GM12878 (cell line): ENCODE measurements around the gene IL32. TPM values are rescaled to one million over a fixed set of nuclear protein-coding genes. Genes with fewer than 3 reads are reported as not detected.
A peak's percentile ranks its signal among the peaks of the same experiment; 100 is the strongest.

Experiments used
- ATAC-seq: fragments of 200-7000 bp; cut with Tn5 transposase; 3 replicates; pipeline ENCODE4 v1.9.1; 2020; ENCODE audit warnings: mild to moderate bottlenecking, moderate library complexity
- BruUV-seq: library from RNA; stranded (reverse); fragments of 400-500 nt; replicated peaks from 2 replicates; lab custom pipeline; 2021; lab: Mats Ljungman, UMichigan
- CTCF ChIA-PET: fragments of 300-600 bp; sonication (Branson Sonifier 250); formaldehyde crosslinking; extraction: SDS; loops from one replicate; lab custom pipeline; 2021; ENCODE audit warnings: inconsistent platforms; lab: Yijun Ruan, JAX
- POLR2A ChIA-PET: fragments of 350-600 bp; formaldehyde crosslinking; extraction: SDS; loops from one replicate; lab custom pipeline; 2021; ENCODE audit warnings: inconsistent platforms; lab: Charles Lee
- RAD21 ChIA-PET: fragments of 300-600 bp; sonication (Branson Sonifier 250); formaldehyde crosslinking; loops from one replicate; lab custom pipeline; 2023; ENCODE audit warnings: antibody characterized with exemption; ENCODE audit not compliant: unreplicated experiment; lab: Charles Lee
- SMC1A ChIA-PET: fragments of 300-600 bp; sonication (Branson Sonifier 250); formaldehyde crosslinking; loops from one replicate; lab custom pipeline; 2023; ENCODE audit not compliant: unreplicated experiment, uncharacterized antibody; lab: Charles Lee
- DNase-seq: peaks from one replicate; pipeline ENCODE4 v3.0.0-alpha.2; 2011; ENCODE audit warnings: low read depth, low spot score
- FAIRE-seq: peaks from 3 replicates; lab custom pipeline; 2011; peaks lifted over from hg19 to GRCh38; lab: Jason Lieb, UNC
- H2AFZ ChIP-seq: 2 replicates; pipeline ENCODE4 v1.6.0; 2011; ENCODE audit warnings: low read depth, low read length, control low read depth; ENCODE audit not compliant: control insufficient read depth
- H3K27ac ChIP-seq: 2 replicates; pipeline ENCODE4 v1.5.1; 2011; ENCODE audit warnings: control low read depth; ENCODE audit not compliant: control insufficient read depth, insufficient read depth
- H3K27me3 ChIP-seq, 2 experiments: replicated peaks in 1 of 2; 2 replicates each; pipeline versions ENCODE4 v1.6.0 to v1.6.1; 2011; ENCODE audit warnings: low read length in 1 of 2; ENCODE audit not compliant: control insufficient read depth in 2 of 2, insufficient read depth in 2 of 2
- H3K36me3 ChIP-seq, 2 experiments: 2 replicates each; pipeline ENCODE4 v1.5.1; 2011; ENCODE audit warnings: low read length in 1 of 2; ENCODE audit not compliant: control insufficient read depth in 2 of 2, insufficient read depth in 2 of 2
- H3K4me1 ChIP-seq: 2 replicates; pipeline ENCODE4 v1.6.1; 2011; ENCODE audit warnings: mild to moderate bottlenecking, low read length, moderate library complexity, mixed read lengths; ENCODE audit not compliant: control insufficient read depth, insufficient read depth
- H3K4me2 ChIP-seq: 2 replicates; pipeline ENCODE4 v1.6.0; 2011; ENCODE audit warnings: control low read depth; ENCODE audit not compliant: control insufficient read depth, insufficient read depth
- H3K4me3 ChIP-seq: fragments of 200-600 bp; sonication (generic); 2 replicates; pipeline ENCODE4 v1.5.1; 2016
- H3K79me2 ChIP-seq: 2 replicates; pipeline ENCODE4 v1.6.0; 2011; ENCODE audit warnings: low read length; ENCODE audit not compliant: control insufficient read depth, insufficient read depth
- H3K9ac ChIP-seq: 2 replicates; pipeline ENCODE4 v1.8.0; 2011; ENCODE audit warnings: low read length, control low read depth, mixed read lengths; ENCODE audit not compliant: control insufficient read depth, insufficient read depth
- H3K9me3 ChIP-seq: replicated peaks from 3 replicates; pipeline ENCODE4 v1.5.1; 2011; ENCODE audit warnings: mild to moderate bottlenecking, low read length; ENCODE audit not compliant: control insufficient read depth, insufficient read depth
- H4K20me1 ChIP-seq: 2 replicates; pipeline ENCODE4 v1.6.0; 2011; ENCODE audit not compliant: control insufficient read depth, insufficient read depth
- CBFB ChIP-seq: IDR thresholded peaks from 2 replicates; pipeline ENCODE4 v1.6.1; 2016; ENCODE audit warnings: antibody characterized with exemption, low read depth
- CBX5 ChIP-seq: sonication (generic); IDR thresholded peaks from 2 replicates; pipeline ENCODE4 v1.6.1; 2016; ENCODE audit warnings: low read depth, moderate library complexity, mild to moderate bottlenecking, inconsistent platforms
- HDGF ChIP-seq: fragments of 450-650 bp; IDR thresholded peaks from 2 replicates; pipeline ENCODE4 v1.6.1; 2016; ENCODE audit warnings: antibody characterized with exemption
- LARP7 ChIP-seq: fragments of 450-650 bp; IDR thresholded peaks from 2 replicates; pipeline ENCODE4 v1.6.1; 2017; ENCODE audit warnings: mild to moderate bottlenecking
- SREBF2 ChIP-seq: IDR thresholded peaks from 2 replicates; pipeline ENCODE4 v1.6.1; 2012; ENCODE audit warnings: mild to moderate bottlenecking, low read length
- STAT3 ChIP-seq: IDR thresholded peaks from 2 replicates; pipeline ENCODE4 v1.6.1; 2011; ENCODE audit warnings: low read depth, low read length, improper control_type of control experiment
- WGBS: methylation state at CpG from one replicate; pipeline ENCODE4 v1.1.6; 2016; ENCODE audit warnings: low lambda C conversion rate; ENCODE audit not compliant: insufficient replicate concordance, insufficient coverage; ENCODE audit errors: missing lambda C conversion rate; 5-methylcytosine and 5-hydroxymethylcytosine counted together
- in situ Hi-C: fragments of 300-500 bp; cut with MboI; formaldehyde crosslinking; loops from 9 replicates; pipeline ENCODE4 v1.14.3; 2018; ENCODE audit warnings: mixed read lengths
- intact Hi-C: fragments of 100-400 bp; cut with micrococcal nuclease; formaldehyde crosslinking; loops from one replicate; pipeline ENCODE4 v1.14.2; 2022; ENCODE audit not compliant: unreplicated experiment
- polyA plus RNA-seq, 11 experiments: library from polyadenylated mRNA; depleted of rRNA in 4 of 11; unstranded in 6 of 11; stranded (reverse) in 5 of 11; fragments of >200 nt; fragmentation: Nextera tagmentation in 4 of 11; fragmentation: Illumina TruSeq in 1 of 11; extraction: Ambion mirVana in 4 of 11; extraction: Trizol in 1 of 11; gene quantifications; 1 replicate in 1 of 11; 2 replicates in 10 of 11; pipeline versions ENCODE4 v1.2.1 to v1.2.3, GENCODE V29; 2011 to 2016; ENCODE audit warnings: inconsistent platforms in 2 of 11, missing spikeins in 2 of 11, low read depth in 1 of 11
- total RNA-seq, 4 experiments: library from RNA; depleted of rRNA in 3 of 4; stranded (reverse); fragments of >200 nt in 3 of 4; fragmentation: Illumina TruSeq in 1 of 4; extraction: Trizol in 1 of 4; gene quantifications; 2 replicates each; pipeline versions ENCODE4 v1.2.1 to v1.2.3, GENCODE V29; 2013 to 2021
- TF ChIP-seq, protein P1 (sequence below): IDR thresholded peaks from 2 replicates; pipeline ENCODE4 v1.6.1; 2012; ENCODE audit warnings: low read length, inconsistent platforms
- TF ChIP-seq, protein P2 (sequence below): fragments of 450-650 bp; IDR thresholded peaks from 2 replicates; pipeline ENCODE4 v1.6.1; 2016; ENCODE audit warnings: mild to moderate bottlenecking, moderate library complexity, borderline replicate concordance
- TF ChIP-seq, protein P3 (sequence below): fragments of 450-650 bp; IDR thresholded peaks from 2 replicates; pipeline ENCODE4 v1.6.1; 2016; ENCODE audit warnings: mild to moderate bottlenecking
- TF ChIP-seq, protein P4 (sequence below): fragments of 150-350 bp; IDR thresholded peaks from 2 replicates; pipeline ENCODE4 v1.6.1; 2016; ENCODE audit warnings: low read depth, low read length

IL32 gene
- total and polyA plus RNA-seq, 10 of the 15 experiments (the other 5 are each of a cell fraction or from before 2014, with no cell fraction given) = 27.0 to 122 (median 55.8) TPM

DNA sequence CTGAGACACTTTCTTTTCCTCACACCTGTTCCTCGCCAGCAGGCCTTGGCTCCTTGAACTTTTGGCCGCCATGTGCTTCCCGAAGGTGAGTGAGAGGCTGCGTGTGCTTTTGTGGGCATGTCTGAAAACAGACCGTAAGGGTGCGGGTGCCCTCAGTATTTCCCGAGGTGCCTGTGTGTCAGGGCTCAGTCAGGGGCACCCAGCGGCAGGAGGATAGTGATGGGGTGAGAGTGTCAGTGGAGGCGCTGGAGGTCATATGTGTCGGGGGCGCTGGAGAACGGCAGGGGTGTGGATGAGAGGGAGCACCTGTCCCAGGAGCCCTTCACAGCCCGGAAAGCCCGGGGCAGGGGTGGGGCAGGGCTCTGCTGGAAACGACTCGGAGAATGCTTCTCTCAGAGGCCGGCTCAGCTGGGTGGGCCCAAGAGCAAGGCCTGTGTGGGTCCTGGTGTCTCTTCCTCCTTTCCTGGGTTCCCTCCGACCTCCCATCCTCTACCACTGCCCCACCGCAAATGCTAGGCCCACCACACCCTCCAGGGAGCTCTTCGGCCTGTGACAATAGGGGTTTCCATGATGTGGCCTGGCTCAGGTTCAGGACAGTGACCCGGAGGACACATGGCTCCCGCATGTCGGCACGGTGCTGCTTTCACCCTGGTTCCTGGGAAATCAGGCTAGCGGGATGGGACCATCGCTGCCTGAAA is 451 bp downstream of the IL32 start:
- in situ Hi-C loops = no loop called here
- POLR2A ChIA-PET = interaction anchor here (1.1 to 2.7 kb wide), 3 partner anchors 10 to 73 kb away, joined by 4 to 38 read pairs (median 8); partner anchors contain the start of gene ZNF213
- Histone ChIP-seq H3K9me3 (no peaks in the 10 kb centered on the region; the same call in 2 of the 3 replicates), H3K36me3 (no peaks in the 10 kb centered on the region; a peak in 2 of 4 replicates), H3K79me2 (peaks cover 25% of the 10 kb centered on the region), H3K4me3 (peak overlapping the region; percentile 62), H4K20me1 (no peaks in the 10 kb centered on the region), H3K27me3 (no peaks in the 10 kb centered on the region), H3K9ac (peak overlapping the region; percentile 75), H3K27ac (peak overlapping the region; percentile 86), H3K4me1 (peaks cover 19% of the 10 kb centered on the region), H2AFZ (peak overlapping the region; percentile 77), H3K4me2 (peak overlapping the region; percentile 89)
- no TSS peak for BruUV-seq
- DNase-seq = no peak
- RAD21 ChIA-PET = interaction anchor here (1.2 to 3.9 kb wide), 6 partner anchors 10 to 93 kb away, joined by 3 to 23 read pairs (median 6); partner anchors contain the start of gene ZSCAN10
- 88% methylated on average over 26 of the region's 26 CpGs for WGBS
- FAIRE-seq = no peak
- SMC1A ChIA-PET = interaction anchor here (1.0 to 6.1 kb wide), 6 partner anchors 10 to 63 kb away, joined by 3 to 52 read pairs (median 6); no protein-coding TSS in a partner anchor
- intact Hi-C loops = no loop called here
- peak; percentile 7 for ATAC-seq
- CTCF ChIA-PET = interaction anchor here (0.5 to 9.5 kb wide), 9 partner anchors 11 to 200 kb away, joined by 3 to 174 read pairs (median 5); no protein-coding TSS in a partner anchor
- TF ChIP-seq, protein P1, sequence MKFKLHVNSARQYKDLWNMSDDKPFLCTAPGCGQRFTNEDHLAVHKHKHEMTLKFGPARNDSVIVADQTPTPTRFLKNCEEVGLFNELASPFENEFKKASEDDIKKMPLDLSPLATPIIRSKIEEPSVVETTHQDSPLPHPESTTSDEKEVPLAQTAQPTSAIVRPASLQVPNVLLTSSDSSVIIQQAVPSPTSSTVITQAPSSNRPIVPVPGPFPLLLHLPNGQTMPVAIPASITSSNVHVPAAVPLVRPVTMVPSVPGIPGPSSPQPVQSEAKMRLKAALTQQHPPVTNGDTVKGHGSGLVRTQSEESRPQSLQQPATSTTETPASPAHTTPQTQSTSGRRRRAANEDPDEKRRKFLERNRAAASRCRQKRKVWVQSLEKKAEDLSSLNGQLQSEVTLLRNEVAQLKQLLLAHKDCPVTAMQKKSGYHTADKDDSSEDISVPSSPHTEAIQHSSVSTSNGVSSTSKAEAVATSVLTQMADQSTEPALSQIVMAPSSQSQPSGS = no peak
- TF ChIP-seq HDGF (0 out of 2 replicates have a peak, but pooled peaks have one; percentile 6), LARP7 (0 out of 2 replicates have a peak, but pooled peaks have one; percentile 10), SREBF2 (no peak), CBFB (no peak), STAT3 (no peak), CBX5 (no peak)
- TF ChIP-seq, protein P2, sequence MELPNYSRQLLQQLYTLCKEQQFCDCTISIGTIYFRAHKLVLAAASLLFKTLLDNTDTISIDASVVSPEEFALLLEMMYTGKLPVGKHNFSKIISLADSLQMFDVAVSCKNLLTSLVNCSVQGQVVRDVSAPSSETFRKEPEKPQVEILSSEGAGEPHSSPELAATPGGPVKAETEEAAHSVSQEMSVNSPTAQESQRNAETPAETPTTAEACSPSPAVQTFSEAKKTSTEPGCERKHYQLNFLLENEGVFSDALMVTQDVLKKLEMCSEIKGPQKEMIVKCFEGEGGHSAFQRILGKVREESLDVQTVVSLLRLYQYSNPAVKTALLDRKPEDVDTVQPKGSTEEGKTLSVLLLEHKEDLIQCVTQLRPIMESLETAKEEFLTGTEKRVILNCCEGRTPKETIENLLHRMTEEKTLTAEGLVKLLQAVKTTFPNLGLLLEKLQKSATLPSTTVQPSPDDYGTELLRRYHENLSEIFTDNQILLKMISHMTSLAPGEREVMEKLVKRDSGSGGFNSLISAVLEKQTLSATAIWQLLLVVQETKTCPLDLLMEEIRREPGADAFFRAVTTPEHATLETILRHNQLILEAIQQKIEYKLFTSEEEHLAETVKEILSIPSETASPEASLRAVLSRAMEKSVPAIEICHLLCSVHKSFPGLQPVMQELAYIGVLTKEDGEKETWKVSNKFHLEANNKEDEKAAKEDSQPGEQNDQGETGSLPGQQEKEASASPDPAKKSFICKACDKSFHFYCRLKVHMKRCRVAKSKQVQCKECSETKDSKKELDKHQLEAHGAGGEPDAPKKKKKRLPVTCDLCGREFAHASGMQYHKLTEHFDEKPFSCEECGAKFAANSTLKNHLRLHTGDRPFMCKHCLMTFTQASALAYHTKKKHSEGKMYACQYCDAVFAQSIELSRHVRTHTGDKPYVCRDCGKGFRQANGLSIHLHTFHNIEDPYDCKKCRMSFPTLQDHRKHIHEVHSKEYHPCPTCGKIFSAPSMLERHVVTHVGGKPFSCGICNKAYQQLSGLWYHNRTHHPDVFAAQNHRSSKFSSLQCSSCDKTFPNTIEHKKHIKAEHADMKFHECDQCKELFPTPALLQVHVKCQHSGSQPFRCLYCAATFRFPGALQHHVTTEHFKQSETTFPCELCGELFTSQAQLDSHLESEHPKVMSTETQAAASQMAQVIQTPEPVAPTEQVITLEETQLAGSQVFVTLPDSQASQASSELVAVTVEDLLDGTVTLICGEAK = no peak; the same call in none of the 2 replicates
- TF ChIP-seq, protein P3, sequence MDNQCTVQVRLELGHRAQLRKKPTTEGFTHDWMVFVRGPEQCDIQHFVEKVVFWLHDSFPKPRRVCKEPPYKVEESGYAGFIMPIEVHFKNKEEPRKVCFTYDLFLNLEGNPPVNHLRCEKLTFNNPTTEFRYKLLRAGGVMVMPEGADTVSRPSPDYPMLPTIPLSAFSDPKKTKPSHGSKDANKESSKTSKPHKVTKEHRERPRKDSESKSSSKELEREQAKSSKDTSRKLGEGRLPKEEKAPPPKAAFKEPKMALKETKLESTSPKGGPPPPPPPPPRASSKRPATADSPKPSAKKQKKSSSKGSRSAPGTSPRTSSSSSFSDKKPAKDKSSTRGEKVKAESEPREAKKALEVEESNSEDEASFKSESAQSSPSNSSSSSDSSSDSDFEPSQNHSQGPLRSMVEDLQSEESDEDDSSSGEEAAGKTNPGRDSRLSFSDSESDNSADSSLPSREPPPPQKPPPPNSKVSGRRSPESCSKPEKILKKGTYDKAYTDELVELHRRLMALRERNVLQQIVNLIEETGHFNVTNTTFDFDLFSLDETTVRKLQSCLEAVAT = peak; percentile 99
- TF ChIP-seq, protein P4, sequence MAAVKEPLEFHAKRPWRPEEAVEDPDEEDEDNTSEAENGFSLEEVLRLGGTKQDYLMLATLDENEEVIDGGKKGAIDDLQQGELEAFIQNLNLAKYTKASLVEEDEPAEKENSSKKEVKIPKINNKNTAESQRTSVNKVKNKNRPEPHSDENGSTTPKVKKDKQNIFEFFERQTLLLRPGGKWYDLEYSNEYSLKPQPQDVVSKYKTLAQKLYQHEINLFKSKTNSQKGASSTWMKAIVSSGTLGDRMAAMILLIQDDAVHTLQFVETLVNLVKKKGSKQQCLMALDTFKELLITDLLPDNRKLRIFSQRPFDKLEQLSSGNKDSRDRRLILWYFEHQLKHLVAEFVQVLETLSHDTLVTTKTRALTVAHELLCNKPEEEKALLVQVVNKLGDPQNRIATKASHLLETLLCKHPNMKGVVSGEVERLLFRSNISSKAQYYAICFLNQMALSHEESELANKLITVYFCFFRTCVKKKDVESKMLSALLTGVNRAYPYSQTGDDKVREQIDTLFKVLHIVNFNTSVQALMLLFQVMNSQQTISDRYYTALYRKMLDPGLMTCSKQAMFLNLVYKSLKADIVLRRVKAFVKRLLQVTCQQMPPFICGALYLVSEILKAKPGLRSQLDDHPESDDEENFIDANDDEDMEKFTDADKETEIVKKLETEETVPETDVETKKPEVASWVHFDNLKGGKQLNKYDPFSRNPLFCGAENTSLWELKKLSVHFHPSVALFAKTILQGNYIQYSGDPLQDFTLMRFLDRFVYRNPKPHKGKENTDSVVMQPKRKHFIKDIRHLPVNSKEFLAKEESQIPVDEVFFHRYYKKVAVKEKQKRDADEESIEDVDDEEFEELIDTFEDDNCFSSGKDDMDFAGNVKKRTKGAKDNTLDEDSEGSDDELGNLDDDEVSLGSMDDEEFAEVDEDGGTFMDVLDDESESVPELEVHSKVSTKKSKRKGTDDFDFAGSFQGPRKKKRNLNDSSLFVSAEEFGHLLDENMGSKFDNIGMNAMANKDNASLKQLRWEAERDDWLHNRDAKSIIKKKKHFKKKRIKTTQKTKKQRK = no peak
